NB4 (cell line): ENCODE results near the gene MRC2.

ENCODE experiments used
- MYC ChIP-seq: IDR thresholded peaks from 2 replicates; pipeline ENCODE4 v1.6.1; 2011; ENCODE audit warnings: low read depth, low read length
- POLR2A ChIP-seq: IDR thresholded peaks from 2 replicates; pipeline ENCODE4 v1.6.1; 2011; ENCODE audit warnings: mild to moderate bottlenecking; ENCODE audit not compliant: insufficient read length; ENCODE audit errors: extremely low read depth
- TF ChIP-seq, protein P1 (sequence below): IDR thresholded peaks from one replicate; pipeline ENCODE4 v1.5.1; 2012; ENCODE audit warnings: low read depth, low read length
- TF ChIP-seq, protein P2 (sequence below): IDR thresholded peaks from 2 replicates; pipeline ENCODE4 v1.6.1; 2011; ENCODE audit warnings: low read depth, low read length

DNA sequence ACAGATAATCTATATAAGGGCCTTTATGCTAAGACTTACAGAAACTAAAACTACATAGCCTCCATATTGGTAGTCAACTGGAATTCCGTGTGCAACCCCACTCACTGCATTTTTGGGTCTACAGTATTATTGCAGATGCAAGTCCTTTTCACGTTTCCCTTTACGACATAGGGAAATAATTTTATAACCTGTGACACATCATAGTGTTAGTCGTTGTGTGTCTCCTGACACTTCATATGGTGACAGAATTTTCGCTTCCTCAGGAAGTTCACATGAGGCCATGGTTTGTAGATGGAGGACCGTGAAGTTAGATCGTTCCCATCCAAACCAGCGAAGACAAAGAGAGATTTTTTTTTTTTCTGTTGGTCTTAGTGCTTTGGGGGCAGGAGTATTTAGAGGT, 15.7 kb upstream of the MRC2 start:
- TF ChIP-seq POLR2A (no peak), MYC (no peak)
- TF ChIP-seq, protein P1, sequence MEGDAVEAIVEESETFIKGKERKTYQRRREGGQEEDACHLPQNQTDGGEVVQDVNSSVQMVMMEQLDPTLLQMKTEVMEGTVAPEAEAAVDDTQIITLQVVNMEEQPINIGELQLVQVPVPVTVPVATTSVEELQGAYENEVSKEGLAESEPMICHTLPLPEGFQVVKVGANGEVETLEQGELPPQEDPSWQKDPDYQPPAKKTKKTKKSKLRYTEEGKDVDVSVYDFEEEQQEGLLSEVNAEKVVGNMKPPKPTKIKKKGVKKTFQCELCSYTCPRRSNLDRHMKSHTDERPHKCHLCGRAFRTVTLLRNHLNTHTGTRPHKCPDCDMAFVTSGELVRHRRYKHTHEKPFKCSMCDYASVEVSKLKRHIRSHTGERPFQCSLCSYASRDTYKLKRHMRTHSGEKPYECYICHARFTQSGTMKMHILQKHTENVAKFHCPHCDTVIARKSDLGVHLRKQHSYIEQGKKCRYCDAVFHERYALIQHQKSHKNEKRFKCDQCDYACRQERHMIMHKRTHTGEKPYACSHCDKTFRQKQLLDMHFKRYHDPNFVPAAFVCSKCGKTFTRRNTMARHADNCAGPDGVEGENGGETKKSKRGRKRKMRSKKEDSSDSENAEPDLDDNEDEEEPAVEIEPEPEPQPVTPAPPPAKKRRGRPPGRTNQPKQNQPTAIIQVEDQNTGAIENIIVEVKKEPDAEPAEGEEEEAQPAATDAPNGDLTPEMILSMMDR = no peak
- TF ChIP-seq, protein P2, sequence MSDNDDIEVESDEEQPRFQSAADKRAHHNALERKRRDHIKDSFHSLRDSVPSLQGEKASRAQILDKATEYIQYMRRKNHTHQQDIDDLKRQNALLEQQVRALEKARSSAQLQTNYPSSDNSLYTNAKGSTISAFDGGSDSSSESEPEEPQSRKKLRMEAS = no peak
